Memory B cell (primary cell): ENCODE measurements around the gene SEC31A.

Source experiments
- ATAC-seq: fragments of 150-1000 bp; cut with Tn5 transposase; 2 replicates; pipeline ENCODE4 v1.10.0; 2021; ENCODE audit warnings: low read depth, mild to moderate bottlenecking, moderate library complexity
- DNase-seq, 2 donors: peaks; one replicate each; pipeline ENCODE4 v3.0.0; 2022; ENCODE audit warnings: low spot score in 2 of 2
- H3K27ac Mint-ChIP-seq: one replicate; pipeline ENCODE4 v1.8.0; 2022; ENCODE audit warnings: mild to moderate bottlenecking, moderate library complexity, mixed read lengths
- H3K27me3 Mint-ChIP-seq: one replicate; pipeline ENCODE4 v1.8.0; 2022; ENCODE audit warnings: mixed read lengths
- H3K36me3 Mint-ChIP-seq: one replicate; pipeline ENCODE4 v1.8.0; 2022; ENCODE audit warnings: mild to moderate bottlenecking, mixed read lengths
- H3K4me1 Mint-ChIP-seq: one replicate; pipeline ENCODE4 v1.8.0; 2022; ENCODE audit warnings: mixed read lengths
- H3K4me3 Mint-ChIP-seq: one replicate; pipeline ENCODE4 v1.8.0; 2022; ENCODE audit warnings: mild to moderate bottlenecking, moderate library complexity, mixed read lengths
- H3K9me3 Mint-ChIP-seq: one replicate; pipeline ENCODE4 v1.8.0; 2022; ENCODE audit warnings: mixed read lengths

Gene SEC31A

GRCh38 chr4:82801910-82802521 is 88.9 kb downstream of the SEC31A start:
- Mint-ChIP-seq H3K27me3 (peaks cover 15% of the 10 kb centered on the region), H3K27ac (no peak overlapping the region), H3K36me3 (no peaks in the 10 kb centered on the region), H3K4me1 (peaks cover 11% of the 10 kb centered on the region), H3K9me3 (no peaks in the 10 kb centered on the region), H3K4me3 (no peak overlapping the region)
- no peak for ATAC-seq
- no peak for DNase-seq

GRCh38 chr4:82799006-82799881 is 91.7 kb downstream of the SEC31A start:
- peaks cover 16% of the 10 kb centered on the region for H3K27me3 Mint-ChIP-seq
- peak; percentile 50 for ATAC-seq

GRCh38 chr4:82798168-82799005 is 92.6 kb downstream of the SEC31A start, which contains the start of gene SCD5:
SCD5 (minus strand) TSS chr4:82798796; CDS start chr4:82798537, 259 bp downstream.
- H3K9me3 Mint-ChIP-seq = no peaks in the 10 kb centered on the region
- DNase-seq = peak in 1 of 2 donors; percentile 15
- ATAC-seq = peak; percentile 65
- no peaks in the 10 kb centered on the region for H3K36me3 Mint-ChIP-seq
- H3K4me3 Mint-ChIP-seq = peak within 1 kb of the TSS; percentile 86
- peaks cover 20% of the 10 kb centered on the region for H3K27me3 Mint-ChIP-seq
- H3K27ac Mint-ChIP-seq = no peak within 1 kb of the TSS
- peaks cover 11% of the 10 kb centered on the region for H3K4me1 Mint-ChIP-seq

More at GRCh38 chr4:82799006-82799881, 91.7 kb downstream of the SEC31A start:
- peaks cover 11% of the 10 kb centered on the region for H3K4me1 Mint-ChIP-seq
- no peaks in the 10 kb centered on the region for H3K36me3 Mint-ChIP-seq
- H3K27ac Mint-ChIP-seq = no peak overlapping the region
- no peaks in the 10 kb centered on the region for H3K9me3 Mint-ChIP-seq
- H3K4me3 Mint-ChIP-seq = peak overlapping the region; percentile 74
- DNase-seq = no peak

- H3K4me1 Mint-ChIP-seq = peaks cover 11% of the 10 kb centered on the region
- no peak for DNase-seq
- peak overlapping the region; percentile 78 for H3K4me3 Mint-ChIP-seq
- H3K9me3 Mint-ChIP-seq = no peaks in the 10 kb centered on the region
- H3K27me3 Mint-ChIP-seq = peaks cover 20% of the 10 kb centered on the region
- no peak for ATAC-seq
- no peaks in the 10 kb centered on the region for H3K36me3 Mint-ChIP-seq
- H3K27ac Mint-ChIP-seq = no peak overlapping the region
Measured at GRCh38 chr4:82797405-82798111, 93.4 kb downstream of the SEC31A start.

- Mint-ChIP-seq H3K4me1 (peaks cover 11% of the 10 kb centered on the region), H3K9me3 (no peaks in the 10 kb centered on the region), H3K27ac (no peak overlapping the region), H3K27me3 (peaks cover 20% of the 10 kb centered on the region), H3K4me3 (peak overlapping the region; percentile 78), H3K36me3 (no peaks in the 10 kb centered on the region)
- DNase-seq (no peak), ATAC-seq (no peak)
Measured at GRCh38 chr4:82797040-82797404, 93.9 kb downstream of the SEC31A start.

- peaks cover 6% of the 10 kb centered on the region for H3K4me1 Mint-ChIP-seq
- DNase-seq (no peak), ATAC-seq (no peak)
- peaks cover 19% of the 10 kb centered on the region for H3K27me3 Mint-ChIP-seq
- no peak overlapping the region for H3K4me3 Mint-ChIP-seq
- no peak overlapping the region for H3K27ac Mint-ChIP-seq
- H3K36me3 Mint-ChIP-seq = no peaks in the 10 kb centered on the region
- H3K9me3 Mint-ChIP-seq = no peaks in the 10 kb centered on the region
Measured at GRCh38 chr4:82792912-82793649, 97.9 kb downstream of the SEC31A start.

GRCh38 chr4:82791179-82791578 is 99.8 kb downstream of the SEC31A start:
- Mint-ChIP-seq H3K27me3 (peaks cover 17% of the 10 kb centered on the region), H3K27ac (no peak overlapping the region), H3K4me1 (no peaks in the 10 kb centered on the region), H3K4me3 (no peak overlapping the region), H3K36me3 (no peaks in the 10 kb centered on the region), H3K9me3 (no peaks in the 10 kb centered on the region)
- ATAC-seq (no peak), DNase-seq (no peak)

GRCh38 chr4:82790060-82790660 is 100.8 kb downstream of the SEC31A start:
- Mint-ChIP-seq H3K9me3 (no peaks in the 10 kb centered on the region), H3K36me3 (no peaks in the 10 kb centered on the region), H3K27me3 (peaks cover 17% of the 10 kb centered on the region), H3K4me1 (no peaks in the 10 kb centered on the region), H3K27ac (no peak overlapping the region), H3K4me3 (no peak overlapping the region)
- ATAC-seq = no peak
- DNase-seq = no peak

GRCh38 chr4:82789025-82789776 is 101.8 kb downstream of the SEC31A start:
- no peaks in the 10 kb centered on the region for H3K36me3 Mint-ChIP-seq
- no peaks in the 10 kb centered on the region for H3K9me3 Mint-ChIP-seq
- H3K4me1 Mint-ChIP-seq = no peaks in the 10 kb centered on the region
- ATAC-seq (no peak), DNase-seq (no peak)
- no peak overlapping the region for H3K27ac Mint-ChIP-seq
- no peak overlapping the region for H3K4me3 Mint-ChIP-seq
- H3K27me3 Mint-ChIP-seq = peaks cover 17% of the 10 kb centered on the region

- no peak for ATAC-seq
Measured at GRCh38 chr4:82787342-82787741, 103.6 kb downstream of the SEC31A start.

GRCh38 chr4:82786828-82787227 is 104.1 kb downstream of the SEC31A start:
- Mint-ChIP-seq H3K4me3 (no peak overlapping the region), H3K27me3 (peaks cover 17% of the 10 kb centered on the region), H3K36me3 (no peaks in the 10 kb centered on the region), H3K4me1 (no peaks in the 10 kb centered on the region), H3K9me3 (no peaks in the 10 kb centered on the region), H3K27ac (no peak overlapping the region)
- DNase-seq = no peak
- no peak for ATAC-seq

More at GRCh38 chr4:82787342-82787741, 103.6 kb downstream of the SEC31A start:
- Mint-ChIP-seq H3K4me1 (no peaks in the 10 kb centered on the region), H3K36me3 (no peaks in the 10 kb centered on the region), H3K27ac (no peak overlapping the region), H3K4me3 (no peak overlapping the region), H3K27me3 (peaks cover 17% of the 10 kb centered on the region), H3K9me3 (no peaks in the 10 kb centered on the region)
- no peak for DNase-seq
